Medulla oblongata (tissue), 1 donor: Measurements from ENCODE around the gene CSTF3.
A peak's percentile ranks its signal among the peaks of the same experiment; 100 is the strongest.
"Not testable (repeated sequence)": the region's sequence is repeated elsewhere in the genome, so short reads cannot be mapped to it uniquely, and the experiment has no call there.

Experiments used
- DNase-seq: peaks from one replicate; pipeline ENCODE4 v3.0.0-alpha.2; 2015; ENCODE audit errors: extremely low spot score

CSTF3 gene

GRCh38 chr11:33086017-33086416, 75.3 kb downstream of the CSTF3 start:
- no peak for DNase-seq

- DNase-seq = no peak
These were observed 77.4 kb downstream of the CSTF3 start for GRCh38 chr11:33083918-33084317.

GRCh38 chr11:33072465-33072864, 88.8 kb downstream of the CSTF3 start:
- DNase-seq = no peak

GRCh38 chr11:33068611-33069340, 92.5 kb downstream of the CSTF3 start:
- DNase-seq = no peak

GRCh38 chr11:33067294-33067693, 94.0 kb downstream of the CSTF3 start:
- no peak for DNase-seq

- DNase-seq = peak; percentile 63
These were observed 95.7 kb downstream of the CSTF3 start for GRCh38 chr11:33065445-33066178.

GRCh38 chr11:33064866-33065265, 96.4 kb downstream of the CSTF3 start:
- DNase-seq = no peak

- DNase-seq = peak; percentile 39
These were observed 97.1 kb downstream of the CSTF3 start for GRCh38 chr11:33064033-33064825.

- peak; percentile 33 for DNase-seq
These were observed 97.9 kb downstream of the CSTF3 start for GRCh38 chr11:33063326-33063881.

GRCh38 chr11:33062137-33062536, 99.1 kb downstream of the CSTF3 start:
- DNase-seq = no peak

GRCh38 chr11:33060271-33060670, 101.0 kb downstream of the CSTF3 start:
- DNase-seq = no peak

- DNase-seq = no peak
These were observed 101.8 kb downstream of the CSTF3 start for GRCh38 chr11:33059331-33060007.

GRCh38 chr11:33057284-33057683, 104.0 kb downstream of the CSTF3 start:
- no peak for DNase-seq

- DNase-seq = no peak
These were observed 105.9 kb downstream of the CSTF3 start for GRCh38 chr11:33055375-33055774.

- DNase-seq = peak; percentile 27
These were observed 109.0 kb downstream of the CSTF3 start for GRCh38 chr11:33052231-33052630.

- DNase-seq = not testable (repeated sequence)
These were observed 111.5 kb downstream of the CSTF3 start for GRCh38 chr11:33049565-33050408.

GRCh38 chr11:33048701-33049100, 112.6 kb downstream of the CSTF3 start:
- peak; percentile 43 for DNase-seq

- no peak for DNase-seq
These were observed 115.6 kb downstream of the CSTF3 start for GRCh38 chr11:33045551-33046255.

- DNase-seq = no peak
These were observed 117.0 kb downstream of the CSTF3 start for GRCh38 chr11:33044285-33044756.
